GM19240 (cell line): ENCODE measurements around the gene CLEC10A.
"Not testable (repeated sequence)": the region's sequence is repeated elsewhere in the genome, so short reads cannot be mapped to it uniquely, and the experiment has no call there.

Experiments used
- DNase-seq: peaks from one replicate; pipeline ENCODE4 v3.0.0; 2011; ENCODE audit warnings: low spot score; ENCODE audit not compliant: insufficient read length

Gene CLEC10A, protein sequence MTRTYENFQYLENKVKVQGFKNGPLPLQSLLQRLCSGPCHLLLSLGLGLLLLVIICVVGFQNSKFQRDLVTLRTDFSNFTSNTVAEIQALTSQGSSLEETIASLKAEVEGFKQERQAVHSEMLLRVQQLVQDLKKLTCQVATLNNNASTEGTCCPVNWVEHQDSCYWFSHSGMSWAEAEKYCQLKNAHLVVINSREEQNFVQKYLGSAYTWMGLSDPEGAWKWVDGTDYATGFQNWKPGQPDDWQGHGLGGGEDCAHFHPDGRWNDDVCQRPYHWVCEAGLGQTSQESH

GRCh38 chr17:7079581-7080455, at the start of gene CLEC10A:
CLEC10A (minus strand) TSS chr17:7080251; CDS start chr17:7078812, 1,439 bp downstream.
- no peak for DNase-seq

DNA sequence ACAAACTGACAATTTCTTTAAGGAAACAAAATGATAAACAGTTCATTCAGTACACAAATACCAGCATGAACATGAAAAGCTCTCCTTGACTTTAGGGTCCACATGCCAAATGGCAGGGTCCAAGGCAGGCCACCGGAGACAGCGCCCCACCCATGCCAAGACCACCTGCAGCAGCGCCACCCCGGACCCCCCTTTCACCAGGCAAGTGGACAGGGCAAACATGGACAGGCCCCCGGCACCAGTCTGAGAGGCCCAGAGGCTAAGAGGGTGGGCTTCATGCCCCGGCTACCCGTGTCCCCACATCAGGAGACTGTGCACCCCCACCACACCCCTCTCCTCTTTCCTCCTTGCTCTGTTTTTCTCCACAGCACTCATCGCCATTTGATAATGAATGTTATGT, 49.3 kb upstream of the CLEC10A start:
- DNase-seq = no peak

DNA sequence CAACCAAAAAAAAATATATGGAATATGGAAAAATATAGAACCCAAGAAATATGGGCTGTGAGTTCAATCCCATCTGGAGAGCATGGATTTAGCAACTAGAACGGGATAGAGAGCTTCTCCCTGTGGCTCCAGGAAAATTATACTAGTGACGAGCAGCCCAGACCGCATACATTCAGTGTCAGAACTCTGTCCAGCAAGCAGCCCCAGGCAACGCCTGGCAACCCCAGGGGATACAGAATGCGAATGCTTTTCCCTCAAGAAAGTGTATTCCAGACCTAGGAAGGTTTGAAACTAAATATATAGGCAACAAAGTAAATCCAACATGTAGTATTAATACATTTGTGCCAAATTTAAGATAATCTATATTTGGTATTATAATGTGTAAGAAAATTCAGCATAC, 48.1 kb upstream of the CLEC10A start:
- DNase-seq = no peak

DNA sequence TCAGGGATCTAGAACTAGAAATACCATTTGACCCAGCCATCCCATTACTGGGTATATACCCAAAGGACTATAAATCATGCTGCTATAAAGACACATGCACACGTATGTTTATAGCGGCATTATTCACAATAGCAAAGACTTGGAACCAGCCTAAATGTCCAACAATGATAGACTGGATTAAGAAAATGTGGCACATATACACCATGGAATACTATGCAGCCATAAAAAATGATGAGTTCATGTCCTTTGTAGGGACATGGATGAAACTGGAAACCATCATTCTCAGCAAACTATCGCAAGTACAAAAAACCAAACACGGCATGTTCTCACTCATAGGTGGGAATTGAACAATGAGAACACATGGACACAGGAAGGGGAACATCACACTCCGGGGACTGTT, 47.5 kb upstream of the CLEC10A start:
- DNase-seq = not testable (repeated sequence)

- DNase-seq = not testable (repeated sequence)
Observed at GRCh38 chr17:7126386-7126785, 46.3 kb upstream of the CLEC10A start.

- no peak for DNase-seq
Observed at GRCh38 chr17:7124923-7125322, 44.9 kb upstream of the CLEC10A start.

DNA sequence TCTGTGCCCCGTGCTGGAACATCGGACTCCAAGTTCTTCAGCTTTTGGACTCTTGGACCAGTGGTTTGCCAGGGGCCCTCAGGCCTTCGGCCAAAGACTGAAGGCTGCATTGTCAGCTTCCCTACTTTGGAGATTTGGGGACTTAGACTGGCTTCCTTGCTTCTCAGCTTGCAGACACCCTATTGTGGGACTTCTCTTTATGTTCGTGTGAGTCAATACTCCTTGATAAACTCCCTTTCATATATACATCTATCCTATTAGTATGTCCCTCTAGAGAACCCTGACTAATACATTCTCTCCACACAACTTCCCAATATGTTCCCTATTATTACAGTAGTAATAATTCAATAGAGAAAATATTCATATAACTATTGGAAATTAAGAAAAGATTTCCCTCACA, 43.8 kb upstream of the CLEC10A start:
- no peak for DNase-seq

GRCh38 chr17:7122381-7122780, 42.3 kb upstream of the CLEC10A start:
- DNase-seq = no peak

DNA sequence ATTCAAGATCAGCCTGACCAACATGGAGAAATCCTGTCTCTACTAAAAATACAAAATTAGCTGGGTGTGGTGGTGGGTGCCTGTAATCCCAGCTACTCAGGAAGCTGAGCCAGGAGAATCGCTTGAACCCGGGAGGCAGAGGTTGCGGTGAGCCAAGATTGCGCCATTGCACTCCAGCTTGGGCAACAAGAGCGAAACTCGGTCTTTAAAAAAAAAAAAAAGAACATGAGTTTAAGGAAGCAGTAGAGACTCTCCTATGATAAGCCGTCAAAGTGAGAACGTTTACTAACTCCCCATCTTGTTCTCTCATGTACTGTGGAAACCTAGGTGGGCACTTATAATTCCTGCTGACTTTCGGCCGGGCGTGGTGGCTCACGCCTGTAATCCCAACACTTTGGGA, 40.6 kb upstream of the CLEC10A start:
- DNase-seq = not testable (repeated sequence)

- DNase-seq = no peak
Observed at GRCh38 chr17:7120123-7120522, 40.1 kb upstream of the CLEC10A start.

GRCh38 chr17:7119314-7119713, 39.3 kb upstream of the CLEC10A start:
- DNase-seq = no peak

- no peak for DNase-seq
Observed at GRCh38 chr17:7114875-7115614, 35.0 kb upstream of the CLEC10A start.

DNA sequence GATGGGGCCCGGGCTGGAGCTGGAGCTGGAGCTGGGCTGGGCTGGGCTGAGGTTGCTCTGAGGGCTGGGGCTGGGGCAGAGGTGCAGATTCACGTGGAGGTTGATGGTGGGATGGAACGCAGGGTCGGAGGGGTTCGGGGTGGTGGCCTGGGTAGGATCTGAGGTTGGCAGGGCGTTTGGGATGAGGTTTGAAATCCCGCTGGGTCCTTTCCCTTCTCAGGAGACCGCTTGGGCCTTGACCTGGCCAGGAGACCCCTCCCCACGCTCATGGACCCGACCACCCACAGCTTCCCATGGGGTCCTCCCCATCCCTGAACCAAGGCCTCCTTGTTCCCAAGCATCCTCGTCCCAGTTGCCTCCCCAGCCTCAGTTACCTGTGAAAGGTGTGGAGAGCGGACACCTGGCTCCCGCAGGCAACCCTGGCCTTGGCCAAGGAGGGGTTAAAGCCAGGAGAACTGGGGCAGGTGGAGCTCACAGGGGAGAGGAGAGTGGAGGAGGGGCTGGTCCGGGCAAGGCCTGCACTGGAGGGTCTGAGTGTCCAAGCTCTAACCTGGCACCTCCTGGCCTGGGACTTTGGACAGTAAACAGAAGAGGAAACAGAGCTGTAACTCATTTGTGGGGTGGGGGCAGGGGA, 34.3 kb upstream of the CLEC10A start, which contains the start of gene ASGR2:
Gene ASGR2, minus strand, starts transcription at position 582 of the 634 bp plus-strand sequence. CDS start 582 bp downstream, outside the sequence.
- DNase-seq = no peak

DNA sequence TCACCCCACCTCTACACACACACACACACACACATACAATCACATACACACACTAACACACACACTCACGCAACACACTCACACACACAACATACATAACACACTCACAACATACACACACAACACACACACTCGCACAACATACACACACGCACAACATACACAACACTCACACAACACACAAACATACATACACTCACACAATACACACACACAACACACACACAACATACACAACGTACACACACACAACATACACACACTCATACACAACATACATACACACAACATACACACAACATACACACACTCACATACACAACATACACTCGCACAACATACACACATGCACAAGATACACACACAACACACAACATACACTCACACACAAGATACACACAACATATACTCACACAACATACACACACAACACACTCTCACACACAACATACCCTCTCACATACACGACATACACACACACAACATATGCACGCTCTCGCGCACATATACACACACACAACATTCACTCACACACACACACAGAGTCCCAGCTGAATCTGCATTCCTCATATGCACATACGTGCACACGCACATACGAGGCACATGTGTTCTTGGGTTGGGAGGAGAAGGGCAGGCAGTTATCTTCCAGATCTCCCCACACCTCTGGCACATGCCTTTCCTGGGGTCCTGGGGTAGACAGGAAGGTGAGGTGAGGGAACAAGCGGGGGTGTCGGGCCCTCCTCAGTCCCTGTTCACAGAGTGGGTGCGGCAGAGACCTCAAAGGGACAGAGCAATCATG, 33.4 kb upstream of the CLEC10A start:
- DNase-seq = no peak

DNA sequence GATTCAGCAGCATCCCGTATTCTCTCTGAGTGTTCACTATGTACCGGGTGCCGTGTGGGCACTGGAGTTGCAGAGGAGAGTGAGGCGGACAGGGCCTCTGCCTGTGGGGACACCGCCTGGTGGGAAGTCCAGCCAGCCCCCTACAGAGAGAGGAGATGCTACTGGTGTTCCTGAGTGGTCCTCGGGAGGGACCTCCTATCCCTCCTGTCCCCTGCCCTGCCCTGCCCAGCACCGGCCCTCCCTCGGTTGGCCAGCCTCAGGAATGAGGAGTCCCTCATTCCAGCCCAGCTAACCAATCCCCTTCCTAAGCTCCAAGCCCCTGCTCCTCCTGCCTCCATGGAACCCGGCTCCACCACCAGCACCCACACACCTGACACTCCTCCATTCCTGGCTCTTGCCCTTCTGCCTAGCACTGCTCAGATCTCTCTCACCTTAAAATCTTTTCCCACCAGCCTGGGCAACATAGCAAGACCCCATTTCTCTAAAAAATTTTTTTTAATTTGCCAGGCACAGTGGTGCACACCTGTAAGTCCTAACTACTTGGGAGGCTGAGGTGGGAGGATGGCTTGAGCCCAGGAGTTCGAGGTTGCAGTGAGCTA, 32.6 kb upstream of the CLEC10A start:
- no peak for DNase-seq

- no peak for DNase-seq
Observed at GRCh38 chr17:7111784-7112509, 31.9 kb upstream of the CLEC10A start.

GRCh38 chr17:7110617-7111306, 30.7 kb upstream of the CLEC10A start:
- DNase-seq = no peak

- no peak for DNase-seq
Observed at GRCh38 chr17:7109461-7110322, 29.6 kb upstream of the CLEC10A start.
